T47D (cell line): Measurements from ENCODE around the gene TRAPPC5.
A peak's percentile ranks its signal among the peaks of the same experiment; 100 is the strongest.

Experiments
- DNase-seq, 2 experiments: peaks; one replicate each; pipeline versions ENCODE4 v3.0.0 to v3.0.0-alpha.2; 2011 to 2012; ENCODE audit warnings: low read depth in 1 of 2, low spot score in 1 of 2
- JUND ChIP-seq: IDR thresholded peaks from 2 replicates; pipeline ENCODE4 v1.6.1; 2012; ENCODE audit warnings: low read depth
- in situ Hi-C: cut with HindIII; loops from 2 replicates; pipeline ENCODE4 v1.10.0; 2016; ENCODE audit warnings: low sequenced_read_pairs, low pct_unique_long_range_greater_than_20kb

Gene TRAPPC5

DNA sequence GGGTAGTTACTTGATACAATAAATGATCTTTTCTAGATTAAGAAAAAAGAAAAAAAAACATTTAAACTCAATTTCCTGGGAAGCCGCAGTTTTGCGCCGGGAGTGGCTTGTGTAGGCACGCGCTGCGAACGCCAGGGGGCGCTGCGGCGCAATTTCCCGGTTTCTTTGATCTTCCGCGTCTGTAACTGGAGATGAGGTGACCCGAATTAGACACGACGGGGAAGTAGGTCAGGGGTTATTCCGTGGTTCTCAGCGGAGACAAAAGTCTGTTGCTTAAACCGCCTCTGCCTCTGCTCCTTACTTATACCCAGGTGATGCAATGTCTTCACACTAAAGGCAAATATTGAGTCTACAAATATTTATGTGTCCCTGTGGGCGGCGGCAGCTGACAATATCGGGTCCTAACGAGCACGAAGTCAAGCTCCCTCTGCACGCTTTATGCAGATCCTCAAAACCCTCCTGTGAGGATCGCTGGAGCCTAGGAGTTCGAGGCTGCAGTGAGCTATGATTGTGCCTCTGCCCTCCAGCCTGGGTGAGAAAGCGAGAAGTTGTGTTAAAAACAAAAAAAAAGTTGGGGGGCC lies 28.5 kb upstream of the TRAPPC5 start:
- in situ Hi-C loops: no loop called here
- no peak for TF ChIP-seq JUND
- peak; percentile 44 to 93 for DNase-seq

DNA sequence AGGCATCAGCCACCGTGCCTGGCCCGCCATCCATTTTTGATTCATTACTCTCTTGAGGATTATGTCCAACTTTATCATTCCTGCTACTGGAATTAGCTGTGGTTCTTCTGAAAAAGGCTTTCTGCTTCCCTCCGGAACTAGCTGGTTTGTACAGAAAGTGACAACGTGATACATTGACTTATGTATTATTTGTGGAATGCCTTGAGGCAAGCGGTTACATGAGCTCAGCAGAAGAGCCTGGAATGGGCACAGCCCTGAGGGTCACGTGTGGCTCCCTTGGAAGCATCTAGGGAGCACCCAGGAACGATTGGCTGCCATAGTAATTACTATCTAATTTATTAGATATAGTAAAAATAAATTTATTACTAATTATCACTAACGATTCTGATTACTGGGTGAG lies 26.2 kb upstream of the TRAPPC5 start:
- in situ Hi-C loops: no loop called here
- no peak for TF ChIP-seq JUND
- no peak for DNase-seq

DNA sequence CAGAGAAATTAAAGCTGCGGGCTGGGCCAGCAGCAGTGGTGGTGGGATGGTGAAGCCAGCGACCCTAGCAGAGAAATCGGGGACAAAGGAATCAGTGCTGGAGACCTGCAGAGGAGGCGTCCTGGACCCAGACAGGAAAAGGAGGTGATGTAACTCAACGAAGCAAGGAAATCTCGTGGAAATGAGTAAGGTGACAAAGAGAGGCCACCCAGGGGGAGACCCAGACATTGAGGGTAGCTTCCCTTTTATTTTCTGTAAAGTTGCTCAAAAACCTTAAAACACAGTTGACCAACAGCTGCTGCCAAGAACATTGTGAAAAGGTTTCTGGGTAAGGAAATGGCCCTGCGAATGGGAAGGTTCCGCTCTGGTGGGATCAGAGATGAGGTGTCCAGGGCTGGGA lies 25.1 kb upstream of the TRAPPC5 start:
- DNase-seq: no peak
- in situ Hi-C loops: no loop called here
- TF ChIP-seq JUND: no peak

DNA sequence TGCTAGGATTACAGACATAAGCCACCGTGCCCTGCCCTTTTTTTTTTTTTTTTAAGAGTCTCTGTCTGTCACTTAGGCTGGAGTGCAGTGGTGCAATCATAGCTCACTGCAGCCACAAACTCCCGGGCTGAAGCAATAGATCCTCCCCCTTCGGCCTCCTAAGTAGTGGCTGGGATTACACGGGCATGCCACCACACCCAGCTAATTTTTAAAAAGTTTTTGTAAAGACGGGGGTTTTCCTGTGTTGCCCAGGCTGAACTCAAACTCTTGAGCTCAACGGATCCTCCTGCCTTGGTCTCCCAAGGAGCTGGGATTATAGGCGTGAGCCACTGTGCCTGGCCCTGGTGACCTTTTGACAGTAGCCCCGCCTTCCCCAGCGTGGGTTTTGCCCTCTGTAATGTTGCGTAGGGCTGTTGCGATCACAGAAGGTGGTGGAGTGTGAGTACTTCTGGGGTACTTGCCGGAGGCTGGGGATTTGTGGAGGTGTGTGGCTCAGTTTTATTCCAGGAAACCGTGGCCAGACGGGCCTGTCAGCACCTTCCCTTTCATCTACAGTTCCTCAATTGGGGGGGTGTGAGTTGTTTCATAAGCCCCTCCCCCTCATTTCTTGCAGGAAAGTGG lies 23.4 kb upstream of the TRAPPC5 start:
- DNase-seq: no peak
- no peak for TF ChIP-seq JUND
- in situ Hi-C loops: no loop called here

DNA sequence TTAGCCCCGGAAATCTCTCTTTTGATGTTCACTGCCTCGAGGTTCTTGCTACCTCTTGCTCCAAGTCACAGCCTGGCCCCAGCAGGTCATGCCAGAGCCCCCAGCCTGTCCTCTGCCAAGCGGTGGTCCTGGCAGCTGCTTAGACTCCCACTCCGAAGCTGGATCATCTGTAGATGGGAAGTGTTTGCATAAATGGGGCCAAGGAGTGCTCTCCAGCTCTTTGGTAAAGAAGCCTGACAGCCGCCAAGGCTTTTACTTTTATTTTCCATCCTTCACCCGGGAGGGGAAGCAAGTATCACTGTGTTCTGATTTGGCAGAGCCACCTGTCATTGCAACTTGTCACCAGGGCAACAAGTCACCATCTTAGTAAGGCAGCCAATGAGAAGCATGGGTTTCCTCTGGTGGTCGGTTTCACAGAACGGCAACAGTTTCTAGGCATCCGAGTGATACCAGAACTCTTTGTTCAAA lies 22.4 kb upstream of the TRAPPC5 start:
- in situ Hi-C loops: no loop called here
- no peak for TF ChIP-seq JUND
- no peak for DNase-seq

DNA sequence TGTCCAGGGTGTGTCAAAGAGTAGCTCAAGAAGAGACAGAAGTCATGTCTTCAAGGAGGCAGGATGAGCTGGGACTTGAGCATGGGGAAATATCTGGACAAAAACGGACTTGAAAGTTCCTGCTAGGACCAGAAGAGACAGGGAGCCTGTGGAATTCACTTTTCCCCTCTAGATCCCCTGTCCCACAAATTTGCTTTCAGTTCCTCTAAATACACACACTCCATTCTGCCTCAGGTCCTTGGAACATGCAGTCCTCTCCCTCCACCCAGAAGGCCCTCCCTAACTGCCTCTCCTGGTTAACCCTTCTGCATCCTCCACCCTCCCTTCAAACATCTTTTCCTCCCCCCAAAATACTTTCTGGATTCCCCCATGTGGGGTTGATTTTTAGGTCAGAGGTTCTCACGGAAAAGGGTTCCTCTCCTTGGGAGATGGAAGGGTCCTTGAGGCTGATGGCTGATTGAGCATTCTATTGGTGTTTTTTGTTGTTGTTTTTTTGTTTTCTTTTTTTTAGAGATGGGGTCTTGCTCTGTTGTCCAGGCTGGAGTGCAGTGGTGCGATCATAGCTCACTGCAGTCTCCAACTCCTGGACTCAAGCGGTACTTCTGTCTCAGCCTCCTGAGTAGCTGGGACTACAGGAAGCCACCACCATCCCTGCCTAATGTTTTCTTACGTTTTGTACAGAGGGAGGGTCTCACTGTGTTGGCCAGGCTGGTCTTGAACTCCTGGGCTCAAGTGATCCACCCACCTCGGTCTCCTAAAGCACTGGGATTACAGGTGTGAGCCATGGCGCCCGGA lies 18.7 kb upstream of the TRAPPC5 start:
- in situ Hi-C loops: no loop called here
- no peak for TF ChIP-seq JUND
- no peak for DNase-seq

DNA sequence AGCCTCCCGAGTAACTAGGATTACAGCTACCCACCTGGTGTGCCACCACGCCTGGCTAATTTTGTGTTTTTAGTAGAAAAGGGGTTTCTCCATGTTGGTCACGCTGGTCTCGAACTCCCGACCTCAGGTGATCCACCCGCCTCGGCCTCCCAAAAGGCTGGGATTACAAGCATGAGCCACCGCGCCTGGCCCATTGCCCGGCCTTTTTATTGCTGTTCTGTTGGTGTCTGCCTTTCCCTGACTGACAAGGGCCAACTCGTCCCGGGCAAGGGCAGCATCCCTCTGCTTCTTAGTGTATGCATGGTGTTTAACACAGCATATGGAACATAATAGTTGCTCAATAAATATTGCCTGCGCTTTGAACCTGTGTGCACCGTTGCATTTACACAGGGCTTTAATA lies 18.0 kb upstream of the TRAPPC5 start:
- no peak for TF ChIP-seq JUND
- in situ Hi-C loops: no loop called here
- no peak for DNase-seq

DNA sequence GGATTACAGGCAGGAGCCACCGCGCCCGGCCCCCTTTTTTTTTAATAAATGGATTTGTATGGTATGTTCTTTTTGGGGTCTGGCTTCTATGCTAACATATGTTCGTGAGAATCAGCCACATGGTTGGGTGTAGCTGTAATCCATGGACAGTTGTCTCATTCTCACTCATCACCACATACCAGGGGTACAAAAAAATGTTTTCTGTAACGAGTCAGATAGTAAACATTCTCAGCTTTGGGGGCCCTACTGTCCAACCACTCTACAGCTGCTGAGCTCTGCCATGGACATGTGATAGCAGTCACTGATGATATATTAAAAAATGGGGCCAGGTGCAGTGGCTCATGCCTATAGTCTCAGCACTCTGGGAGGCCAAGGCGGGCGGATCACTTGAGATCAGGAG lies 16.9 kb upstream of the TRAPPC5 start:
- no peak for TF ChIP-seq JUND
- DNase-seq: no peak
- in situ Hi-C loops: no loop called here

DNA sequence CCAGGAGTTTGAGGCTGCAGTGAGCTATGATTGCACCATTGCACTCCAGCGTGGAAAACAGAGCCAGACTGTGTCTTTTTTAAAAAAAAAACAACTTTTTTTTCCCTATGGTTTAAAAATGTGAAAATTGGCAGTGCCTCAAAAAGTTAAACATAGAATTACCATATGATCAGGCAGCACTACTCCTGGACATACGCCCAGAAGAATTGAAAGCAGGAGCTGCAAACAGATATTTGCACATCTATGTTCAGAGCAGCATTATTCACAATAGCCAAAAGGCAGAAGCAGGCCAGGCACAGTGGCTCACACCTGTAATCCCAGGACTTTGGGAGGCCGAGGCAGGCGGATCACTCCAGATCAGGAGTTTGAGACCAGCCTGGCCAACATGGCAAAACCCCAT lies 15.6 kb upstream of the TRAPPC5 start:
- DNase-seq: no peak
- in situ Hi-C loops: no loop called here

DNA sequence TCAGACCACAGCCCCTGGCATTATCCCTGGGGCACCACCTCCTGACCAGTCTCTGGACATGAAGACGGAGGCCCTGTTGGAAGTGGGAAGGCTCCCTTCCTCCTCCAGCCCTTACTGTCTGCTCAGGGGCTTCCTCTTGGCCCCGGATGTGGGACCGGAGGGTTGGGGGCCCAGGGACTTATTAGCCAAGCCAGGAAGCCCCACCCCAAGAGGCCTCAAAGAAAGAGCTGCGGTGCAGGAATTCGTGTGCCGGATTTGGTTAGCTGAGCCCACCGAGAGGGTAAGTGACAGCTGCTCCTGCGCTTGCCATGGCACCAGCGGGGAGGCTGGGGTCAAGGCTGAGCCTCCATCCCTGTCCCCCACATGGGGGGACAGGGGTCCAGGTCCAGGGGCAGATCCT lies 11.8 kb upstream of the TRAPPC5 start, which contains the start of gene RETN:
Gene RETN, plus strand, starts transcription at position 208 of the 400 bp plus-strand sequence. CDS start 278 bp downstream, outside the sequence.
- in situ Hi-C loops: no loop called here
- DNase-seq: no peak
- TF ChIP-seq JUND: no peak

More for the DNA sequence above, 15.6 kb upstream of the TRAPPC5 start:
- no peak for TF ChIP-seq JUND

DNA sequence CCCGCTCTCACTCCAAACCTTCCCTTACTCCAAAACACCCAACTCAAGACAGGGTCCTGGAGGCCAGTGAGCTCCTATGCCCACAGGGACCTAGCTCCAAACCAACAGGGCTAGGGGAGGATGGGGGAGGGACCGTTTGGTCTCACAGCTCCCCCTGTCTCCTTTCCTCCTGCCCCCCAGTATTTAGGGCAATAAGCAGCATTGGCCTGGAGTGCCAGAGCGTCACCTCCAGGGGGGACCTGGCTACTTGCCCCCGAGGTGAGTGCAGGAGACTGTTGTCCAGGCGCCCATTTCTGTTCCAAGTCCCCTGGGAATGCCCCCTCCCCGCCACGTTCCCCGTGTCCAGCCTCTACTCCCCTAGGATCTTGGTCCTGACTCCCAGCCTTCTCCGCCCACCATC lies 11.0 kb upstream of the TRAPPC5 start:
- DNase-seq: no peak
- in situ Hi-C loops: no loop called here

DNA sequence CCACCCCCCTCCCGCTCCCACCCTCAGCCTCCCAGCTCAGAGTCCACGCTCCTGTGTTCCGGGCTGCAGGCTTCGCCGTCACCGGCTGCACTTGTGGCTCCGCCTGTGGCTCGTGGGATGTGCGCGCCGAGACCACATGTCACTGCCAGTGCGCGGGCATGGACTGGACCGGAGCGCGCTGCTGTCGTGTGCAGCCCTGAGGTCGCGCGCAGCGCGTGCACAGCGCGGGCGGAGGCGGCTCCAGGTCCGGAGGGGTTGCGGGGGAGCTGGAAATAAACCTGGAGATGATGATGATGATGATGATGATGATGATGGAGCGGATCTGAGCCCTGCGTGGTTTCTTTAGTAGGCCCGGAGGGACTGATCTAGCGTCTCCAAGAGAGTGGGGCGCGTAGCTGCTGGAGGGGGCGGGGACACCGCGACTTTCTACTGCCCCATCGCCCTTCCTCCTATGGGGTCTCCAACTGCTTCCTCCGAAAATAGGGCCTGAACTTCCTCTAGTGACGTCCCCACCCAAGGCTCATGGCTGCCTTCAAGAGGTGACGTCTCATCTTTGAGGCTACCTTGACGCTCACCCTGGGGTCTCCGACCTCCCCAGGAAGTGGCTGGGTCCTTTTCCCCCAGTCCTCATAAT lies 10.4 kb upstream of the TRAPPC5 start:
- in situ Hi-C loops: no loop called here
- TF ChIP-seq JUND: no peak
- DNase-seq: no peak

More for the DNA sequence above, 11.0 kb upstream of the TRAPPC5 start:
- TF ChIP-seq JUND: no peak

DNA sequence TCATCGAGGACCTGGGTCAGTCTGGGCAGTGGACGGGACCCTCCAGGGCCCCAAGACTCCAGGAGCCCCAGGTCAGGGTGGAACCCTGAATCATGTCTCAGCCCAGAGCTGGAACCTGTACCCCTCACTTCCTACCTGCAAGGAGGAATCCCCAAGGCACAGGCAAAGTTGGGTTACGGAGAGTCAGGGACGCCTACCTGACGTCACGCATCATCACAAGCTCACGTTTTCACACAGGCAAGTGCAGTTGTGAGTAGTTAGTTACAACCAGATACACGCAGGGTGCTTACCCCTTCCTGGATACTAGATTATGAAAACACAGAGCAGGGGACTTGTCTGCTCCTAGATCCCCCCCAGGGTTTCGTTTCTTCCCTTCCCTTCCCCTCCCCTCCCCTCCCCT lies 9.8 kb upstream of the TRAPPC5 start:
- no peak for TF ChIP-seq JUND
- no peak for DNase-seq
- in situ Hi-C loops: no loop called here
